Measurements from ENCODE around the gene RAMP1.

RAMP1 gene

GRCh38 chr2:237877576-237878307 lies 18.3 kb downstream of the RAMP1 start:
- DNase-seq, result no peak

DNA sequence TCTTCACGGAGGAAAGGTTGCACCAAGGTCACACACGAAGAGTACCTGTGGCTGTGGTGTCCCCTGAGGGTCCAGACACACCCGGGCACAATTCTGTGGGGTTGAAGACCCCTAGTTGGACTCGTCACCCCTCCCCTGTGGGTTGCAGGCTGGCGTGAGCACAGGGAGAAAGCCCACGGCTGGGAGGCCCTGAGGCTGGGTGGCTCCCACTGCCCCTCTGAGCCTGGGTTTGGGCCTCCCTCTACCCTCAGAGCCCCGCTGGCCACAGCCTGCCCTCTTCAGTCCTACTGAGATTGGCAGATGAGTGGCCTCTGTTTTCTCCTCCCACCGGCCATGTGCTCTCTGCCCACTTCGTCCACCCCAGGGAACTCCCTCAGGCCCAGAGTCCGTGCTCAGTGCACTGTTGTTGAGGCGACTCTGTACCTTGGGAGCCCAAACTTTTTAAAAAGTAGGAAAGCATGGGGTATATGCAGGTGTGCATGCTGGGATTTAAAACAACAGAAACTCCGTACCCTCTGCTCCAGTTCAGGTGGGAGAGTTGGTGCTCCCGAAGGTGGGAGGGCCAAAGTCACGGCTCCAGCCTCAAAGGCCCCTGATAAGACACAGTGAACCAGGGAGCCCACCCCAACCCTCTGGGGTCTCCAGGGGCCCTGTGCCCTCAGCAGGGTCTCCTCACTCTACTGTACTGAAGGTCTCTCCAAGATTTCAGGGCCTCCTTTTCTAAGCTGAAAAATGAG lies 19.1 kb downstream of the RAMP1 start:
- no peak for DNase-seq

DNA sequence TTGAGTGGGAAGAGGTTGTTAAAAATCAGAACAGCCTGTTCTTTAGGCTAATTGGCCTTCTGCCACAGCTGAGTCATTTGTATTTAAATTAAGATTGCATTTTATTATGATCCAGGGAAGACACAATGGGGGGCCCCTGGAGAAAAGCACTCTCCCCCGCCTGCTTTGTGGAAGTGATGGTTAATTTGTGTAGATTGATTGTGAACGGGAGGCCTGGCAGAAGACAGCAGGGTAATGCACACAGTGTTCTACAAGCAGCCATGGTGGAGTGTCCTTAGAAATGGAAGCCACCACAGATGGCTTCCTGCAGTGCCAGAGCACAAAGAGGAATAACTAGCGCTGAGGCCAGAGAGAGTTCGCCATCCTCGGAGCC lies 19.6 kb downstream of the RAMP1 start:
- no peak for DNase-seq

GRCh38 chr2:237879991-237880560 lies 20.7 kb downstream of the RAMP1 start:
- DNase-seq, result no peak

DNA sequence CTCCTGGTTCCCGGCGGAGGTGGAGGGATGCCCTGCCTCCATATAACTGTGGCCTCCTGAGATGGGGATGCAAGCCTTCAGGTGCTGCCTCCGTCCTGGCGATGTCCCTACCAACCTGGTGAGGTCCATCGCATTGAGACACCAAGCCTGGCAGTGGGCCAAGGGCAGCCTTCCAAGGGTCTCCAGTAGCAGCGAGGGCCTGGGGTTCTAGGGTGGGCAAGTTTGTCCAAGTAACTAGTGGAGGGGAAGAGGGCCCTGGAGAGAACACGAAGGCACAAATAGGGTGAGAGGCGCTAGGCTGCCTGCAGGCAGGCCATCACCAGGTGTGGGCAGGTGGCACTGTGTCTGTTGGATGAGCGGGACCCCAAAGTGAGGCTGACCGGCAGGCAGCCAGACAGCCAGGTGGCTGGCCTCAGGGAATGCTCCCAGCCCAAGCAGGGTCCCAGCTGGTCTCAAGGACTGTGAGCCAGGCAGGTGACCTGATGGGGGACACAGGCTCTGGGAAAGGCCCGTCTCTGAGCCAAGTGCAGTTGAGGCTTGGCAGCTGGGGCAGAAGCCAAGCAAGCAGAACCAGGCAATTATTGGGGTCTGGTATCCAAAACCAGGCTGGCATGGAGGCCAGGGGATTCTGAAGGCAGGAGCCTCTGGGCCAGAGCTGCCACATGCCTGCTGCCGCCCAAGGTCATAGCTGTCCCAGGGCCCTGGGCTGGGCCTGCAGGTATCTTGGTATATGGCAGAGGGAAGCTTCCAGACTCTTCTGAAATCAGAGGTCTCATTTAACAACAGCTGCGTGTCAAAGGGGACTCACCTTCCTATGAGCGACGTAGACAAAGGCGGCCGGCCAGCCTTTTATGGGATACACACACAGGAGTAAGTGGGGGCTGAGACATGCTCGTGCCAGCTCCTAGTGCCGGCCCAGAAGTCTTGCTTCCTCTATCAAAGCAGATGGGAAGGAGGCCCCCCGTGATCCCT lies 23.4 kb downstream of the RAMP1 start:
- no peak for DNase-seq

DNA sequence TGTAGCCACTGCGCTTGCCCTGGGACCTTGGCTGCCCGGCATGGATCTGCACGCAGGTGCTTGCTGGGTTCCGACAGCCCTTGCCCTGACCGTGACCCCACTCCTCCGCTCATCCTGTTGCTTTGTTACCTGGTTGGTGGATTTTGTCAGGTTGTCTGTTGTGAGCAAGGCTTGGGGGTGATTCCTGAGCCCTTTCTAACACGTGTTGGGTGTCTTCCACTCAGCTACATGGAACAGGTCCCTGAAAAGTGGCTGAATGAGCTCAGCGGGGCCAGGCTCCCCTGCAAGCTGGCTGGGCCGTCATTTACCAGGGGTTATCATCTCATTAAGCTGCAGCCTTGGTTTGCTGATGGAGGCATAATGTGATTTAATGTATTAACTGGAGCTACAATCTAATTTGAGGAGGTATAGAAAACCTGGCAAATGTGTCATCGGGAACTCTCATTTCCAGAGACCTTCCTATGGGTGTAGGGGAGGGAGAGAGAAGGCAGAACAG lies 24.6 kb downstream of the RAMP1 start:
- no peak for DNase-seq

GRCh38 chr2:237884681-237885080 lies 25.3 kb downstream of the RAMP1 start:
- no peak for DNase-seq

GRCh38 chr2:237885111-237885930 lies 25.9 kb downstream of the RAMP1 start:
- DNase-seq, result no peak

GRCh38 chr2:237885931-237886684 lies 26.7 kb downstream of the RAMP1 start:
- DNase-seq, result no peak

- peak; percentile 20 for DNase-seq
These were observed 27.5 kb downstream of the RAMP1 start for GRCh38 chr2:237886685-237887481.

DNA sequence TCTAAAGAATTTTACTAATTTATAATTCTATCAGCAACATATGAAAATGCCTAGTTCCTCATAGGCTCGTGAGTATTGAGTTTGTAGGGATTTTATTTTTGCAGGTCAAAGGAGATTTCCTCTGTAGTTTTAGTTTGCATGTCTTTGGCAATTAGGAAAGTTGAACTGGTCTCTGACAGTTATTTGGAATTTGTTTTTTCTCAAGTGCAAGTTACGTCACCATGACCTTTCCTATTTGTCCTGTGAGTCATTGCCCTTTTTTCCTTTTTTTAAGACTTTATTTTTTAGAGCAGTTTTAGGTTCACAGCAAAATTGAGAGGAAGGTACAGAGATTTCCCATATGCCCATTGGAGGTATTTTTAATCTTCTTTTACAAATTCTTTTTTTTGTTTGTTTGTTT lies 29.0 kb downstream of the RAMP1 start:
- no peak for DNase-seq

DNA sequence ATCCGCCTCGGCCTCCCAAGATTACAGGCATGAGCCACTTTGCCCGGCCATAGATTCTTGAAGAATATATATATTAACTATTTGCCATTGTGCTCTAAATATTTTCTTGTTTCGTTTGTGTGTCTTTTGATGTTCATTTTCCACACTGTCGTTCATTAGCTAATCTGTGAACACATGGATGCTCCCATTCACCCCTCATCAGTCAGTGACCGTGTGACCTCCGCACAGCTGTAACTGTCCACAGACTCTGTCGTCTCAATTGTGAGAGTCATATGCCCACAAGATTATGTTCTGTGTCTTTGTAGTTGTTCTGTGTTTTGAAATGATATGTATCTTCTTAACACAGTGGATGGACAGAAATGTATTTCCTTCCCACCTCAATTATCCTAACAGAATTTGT lies 29.6 kb downstream of the RAMP1 start:
- no peak for DNase-seq

GRCh38 chr2:237889811-237890210 lies 30.4 kb downstream of the RAMP1 start:
- no peak for DNase-seq

GRCh38 chr2:237892478-237892877 lies 33.1 kb downstream of the RAMP1 start:
- no peak for DNase-seq

DNA sequence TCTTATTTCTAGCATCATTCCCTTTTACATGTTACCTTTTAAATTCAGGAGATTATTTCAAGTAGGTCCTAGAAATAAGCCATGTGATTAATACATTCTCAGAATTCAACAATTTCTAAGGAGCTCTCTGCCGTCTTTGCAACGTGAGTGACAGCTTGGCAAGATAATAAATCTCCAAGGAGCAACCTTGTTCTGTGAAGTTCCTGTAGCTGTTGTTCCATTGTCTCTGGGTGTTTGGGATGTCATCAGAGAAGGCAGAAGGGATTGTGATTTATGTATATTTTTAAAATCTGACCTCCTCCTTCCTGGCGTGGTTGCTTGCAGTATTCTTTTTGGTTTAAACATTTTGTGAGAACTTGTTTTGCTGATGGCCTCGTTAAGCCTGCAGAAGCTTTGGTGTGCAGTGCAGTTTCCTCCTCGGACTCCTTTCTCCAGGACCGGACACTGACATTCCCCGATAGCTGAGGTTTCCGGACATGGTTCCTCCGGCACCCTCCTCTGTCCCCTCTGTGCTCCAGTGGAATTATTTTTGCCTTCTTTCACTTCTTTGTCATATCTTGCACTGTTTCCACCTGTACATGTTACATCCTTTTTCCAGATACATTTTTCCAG lies 33.7 kb downstream of the RAMP1 start:
- DNase-seq, result no peak

- DNase-seq, result no peak
These were observed 35.1 kb downstream of the RAMP1 start for GRCh38 chr2:237894396-237894979.

DNA sequence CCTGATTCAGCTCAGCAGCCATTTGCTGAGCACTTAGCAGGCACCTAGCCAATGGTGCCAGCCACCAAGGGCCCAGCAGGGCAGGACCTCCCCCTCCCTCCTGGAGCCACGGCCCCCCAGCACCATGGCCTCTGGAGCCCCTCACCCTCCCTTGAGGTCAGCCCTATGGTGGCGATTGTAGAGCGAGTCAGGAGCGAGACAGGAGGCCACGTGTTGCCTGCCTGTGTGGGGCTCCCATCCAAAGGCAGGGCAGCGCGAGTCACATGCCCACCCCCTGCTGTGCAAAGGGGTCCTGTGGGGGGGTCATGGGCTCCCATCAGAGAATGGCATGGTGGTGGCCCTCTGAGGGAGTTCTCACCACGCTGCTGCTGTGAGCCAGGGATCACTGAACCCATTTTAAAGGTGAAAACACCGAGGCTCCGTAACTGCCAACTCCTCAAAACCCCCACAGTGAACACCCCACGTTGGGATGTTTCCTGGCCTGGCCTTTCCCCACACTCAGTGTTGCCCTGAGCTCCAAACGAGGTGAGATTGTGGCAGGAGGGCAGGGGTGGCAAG lies 35.6 kb downstream of the RAMP1 start:
- no peak for DNase-seq

- no peak for DNase-seq
These were observed 36.4 kb downstream of the RAMP1 start for GRCh38 chr2:237895544-237896506.
